ENCODE results near the gene NIPAL3. TPM values are rescaled to one million over a fixed set of nuclear protein-coding genes. Genes with fewer than 3 reads are reported as not detected.
A peak's percentile ranks its signal among the peaks of the same experiment; 100 is the strongest.

Gene NIPAL3
- total RNA-seq, 1 donor, result 31.8 TPM

- TF ChIP-seq CTCF (IDR thresholded peaks at IDR 0.05; ENCODE audit: extremely low read depth, low read depth, low read length), result peak; percentile 99
- H3K27me3 ChIP-seq (ENCODE audit: insufficient read depth, low read length), result no peaks in the 10 kb centered on the region
- H3K4me3 ChIP-seq (ENCODE audit: insufficient read depth, low read length), result peak overlapping the region; percentile 48
- no peaks in the 10 kb centered on the region for H3K9me3 ChIP-seq (ENCODE audit: low read depth, low read length)
- H3K79me2 ChIP-seq (ENCODE audit: insufficient read depth, low read length), result no peaks in the 10 kb centered on the region
- DNase-seq (ENCODE audit: insufficient read length, low spot score, missing footprints), result peak; percentile 85
- H3K4me2 ChIP-seq (ENCODE audit: insufficient read depth, low read length), result peak overlapping the region; percentile 57
- H2AFZ ChIP-seq (ENCODE audit: low read length), result peak overlapping the region; percentile 64
- peaks cover 27% of the 10 kb centered on the region for H3K4me1 ChIP-seq (ENCODE audit: insufficient read depth, low read length)
- H3K27ac ChIP-seq (ENCODE audit: low read depth, low read length), result peak overlapping the region; percentile 85
- H3K36me3 ChIP-seq (ENCODE audit: insufficient read depth, low read length), result no peaks in the 10 kb centered on the region
- no peaks in the 10 kb centered on the region for H4K20me1 ChIP-seq (ENCODE audit: insufficient read depth, low read length)
Observed at GRCh38 chr1:24390924-24391782, 24.4 kb upstream of the NIPAL3 start.

- no peaks in the 10 kb centered on the region for H3K36me3 ChIP-seq (ENCODE audit: insufficient read depth, low read length)
- no peaks in the 10 kb centered on the region for H4K20me1 ChIP-seq (ENCODE audit: insufficient read depth, low read length)
- no peaks in the 10 kb centered on the region for H3K79me2 ChIP-seq (ENCODE audit: insufficient read depth, low read length)
- H3K4me3 ChIP-seq (ENCODE audit: insufficient read depth, low read length), result peak overlapping the region; percentile 48
- no peaks in the 10 kb centered on the region for H3K9me3 ChIP-seq (ENCODE audit: low read depth, low read length)
- H2AFZ ChIP-seq (ENCODE audit: low read length), result peak overlapping the region; percentile 64
- peak overlapping the region; percentile 85 for H3K27ac ChIP-seq (ENCODE audit: low read depth, low read length)
- H3K4me1 ChIP-seq (ENCODE audit: insufficient read depth, low read length), result peaks cover 27% of the 10 kb centered on the region
- no peaks in the 10 kb centered on the region for H3K27me3 ChIP-seq (ENCODE audit: insufficient read depth, low read length)
- no peak for DNase-seq (ENCODE audit: insufficient read length, low spot score, missing footprints)
- TF ChIP-seq CTCF (IDR thresholded peaks at IDR 0.05; ENCODE audit: extremely low read depth, low read depth, low read length), result peak; percentile 82
- H3K4me2 ChIP-seq (ENCODE audit: insufficient read depth, low read length), result peak overlapping the region; percentile 57
Observed at GRCh38 chr1:24391882-24392603, 23.6 kb upstream of the NIPAL3 start.

- H3K4me3 ChIP-seq (ENCODE audit: insufficient read depth, low read length), result no peak overlapping the region
- no peaks in the 10 kb centered on the region for H4K20me1 ChIP-seq (ENCODE audit: insufficient read depth, low read length)
- no peaks in the 10 kb centered on the region for H3K9me3 ChIP-seq (ENCODE audit: low read depth, low read length)
- no peaks in the 10 kb centered on the region for H3K27me3 ChIP-seq (ENCODE audit: insufficient read depth, low read length)
- peaks cover 27% of the 10 kb centered on the region for H3K4me1 ChIP-seq (ENCODE audit: insufficient read depth, low read length)
- H3K27ac ChIP-seq (ENCODE audit: low read depth, low read length), result peak overlapping the region; percentile 85
- no peak for DNase-seq (ENCODE audit: insufficient read length, low spot score, missing footprints)
- TF ChIP-seq CTCF (IDR thresholded peaks at IDR 0.05; ENCODE audit: extremely low read depth, low read depth, low read length), result peak; percentile 4
- H3K4me2 ChIP-seq (ENCODE audit: insufficient read depth, low read length), result no peak overlapping the region
- H3K79me2 ChIP-seq (ENCODE audit: insufficient read depth, low read length), result no peaks in the 10 kb centered on the region
- no peaks in the 10 kb centered on the region for H3K36me3 ChIP-seq (ENCODE audit: insufficient read depth, low read length)
- H2AFZ ChIP-seq (ENCODE audit: low read length), result no peak overlapping the region
Observed at GRCh38 chr1:24392604-24392946, 23.0 kb upstream of the NIPAL3 start.

All from osteoblast (primary cell).